Measurements from ENCODE around the gene NDOR1.

DNA sequence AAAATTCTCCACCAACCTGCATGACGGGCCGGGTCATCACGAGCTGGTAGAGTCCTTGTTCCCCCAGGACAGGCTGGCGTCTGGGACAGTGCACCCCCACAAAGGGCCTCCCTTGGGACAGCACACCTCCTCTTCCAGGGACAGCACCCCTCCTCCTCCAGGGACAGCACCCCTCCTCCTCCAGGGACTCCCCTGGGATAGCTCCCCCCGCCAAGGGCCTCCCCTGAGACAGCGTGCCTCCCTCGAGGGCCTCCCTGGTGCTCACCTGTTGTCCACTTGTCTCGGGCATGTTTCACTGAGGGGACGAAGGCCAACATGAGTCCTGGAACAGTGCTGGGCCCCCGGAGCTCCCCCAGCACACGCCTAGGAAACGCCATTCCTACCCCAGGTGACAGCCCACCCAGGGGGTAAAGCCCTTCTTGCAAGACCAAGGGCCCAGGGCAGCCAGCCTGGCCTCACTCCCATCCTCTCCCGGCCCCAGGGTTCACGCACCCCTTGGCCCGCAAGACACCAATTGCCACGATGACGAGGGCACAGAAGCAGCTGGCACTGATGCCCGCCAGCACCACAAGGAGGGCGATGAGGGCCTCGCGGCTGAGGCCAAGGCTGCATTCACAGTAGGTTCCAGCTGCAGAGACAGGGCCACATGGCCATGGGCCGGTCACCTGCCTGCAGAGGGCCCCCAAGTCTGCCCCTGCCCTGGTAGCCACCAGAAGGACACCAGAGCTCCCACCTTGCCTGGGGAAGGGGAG, 34.2 kb upstream of the NDOR1 start:
- TF ChIP-seq EZH2 (IDR thresholded peaks at IDR 0.05; ENCODE audit: borderline replicate concordance) (no peak), EZH2phosphoT487 (IDR thresholded peaks at IDR 0.05; ENCODE audit: low read depth, severe bottlenecking, unreplicated experiment) (no peak)
- TF ChIP-seq, protein P1, sequence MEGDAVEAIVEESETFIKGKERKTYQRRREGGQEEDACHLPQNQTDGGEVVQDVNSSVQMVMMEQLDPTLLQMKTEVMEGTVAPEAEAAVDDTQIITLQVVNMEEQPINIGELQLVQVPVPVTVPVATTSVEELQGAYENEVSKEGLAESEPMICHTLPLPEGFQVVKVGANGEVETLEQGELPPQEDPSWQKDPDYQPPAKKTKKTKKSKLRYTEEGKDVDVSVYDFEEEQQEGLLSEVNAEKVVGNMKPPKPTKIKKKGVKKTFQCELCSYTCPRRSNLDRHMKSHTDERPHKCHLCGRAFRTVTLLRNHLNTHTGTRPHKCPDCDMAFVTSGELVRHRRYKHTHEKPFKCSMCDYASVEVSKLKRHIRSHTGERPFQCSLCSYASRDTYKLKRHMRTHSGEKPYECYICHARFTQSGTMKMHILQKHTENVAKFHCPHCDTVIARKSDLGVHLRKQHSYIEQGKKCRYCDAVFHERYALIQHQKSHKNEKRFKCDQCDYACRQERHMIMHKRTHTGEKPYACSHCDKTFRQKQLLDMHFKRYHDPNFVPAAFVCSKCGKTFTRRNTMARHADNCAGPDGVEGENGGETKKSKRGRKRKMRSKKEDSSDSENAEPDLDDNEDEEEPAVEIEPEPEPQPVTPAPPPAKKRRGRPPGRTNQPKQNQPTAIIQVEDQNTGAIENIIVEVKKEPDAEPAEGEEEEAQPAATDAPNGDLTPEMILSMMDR (IDR thresholded peaks at IDR 0.05; ENCODE audit: poor library complexity) = no peak

Measured in hepatocyte (in vitro differentiated cells).